ENCODE measurements around the gene TMEM156.
"Not testable (repeated sequence)": the region's sequence is repeated elsewhere in the genome, so short reads cannot be mapped to it uniquely, and the experiment has no call there.

DNA sequence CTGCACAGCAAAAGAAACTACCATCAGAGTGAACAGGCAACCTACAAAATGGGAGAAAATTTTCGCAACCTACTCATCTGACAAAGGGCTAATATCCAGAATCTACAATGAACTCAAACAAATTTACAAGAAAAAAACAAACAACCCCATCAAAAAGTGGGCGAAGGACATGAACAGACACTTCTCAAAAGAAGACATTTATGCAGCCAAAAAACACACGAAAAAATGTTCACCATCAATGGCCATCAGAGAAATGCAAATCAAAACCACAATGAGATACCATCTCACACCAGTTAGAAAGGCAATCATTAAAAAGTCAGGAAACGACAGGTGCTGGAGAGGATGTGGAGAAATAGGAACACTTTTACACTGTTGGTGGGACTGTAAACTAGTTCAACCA, 30.2 kb downstream of the TMEM156 start:
- TF ChIP-seq, protein P1, sequence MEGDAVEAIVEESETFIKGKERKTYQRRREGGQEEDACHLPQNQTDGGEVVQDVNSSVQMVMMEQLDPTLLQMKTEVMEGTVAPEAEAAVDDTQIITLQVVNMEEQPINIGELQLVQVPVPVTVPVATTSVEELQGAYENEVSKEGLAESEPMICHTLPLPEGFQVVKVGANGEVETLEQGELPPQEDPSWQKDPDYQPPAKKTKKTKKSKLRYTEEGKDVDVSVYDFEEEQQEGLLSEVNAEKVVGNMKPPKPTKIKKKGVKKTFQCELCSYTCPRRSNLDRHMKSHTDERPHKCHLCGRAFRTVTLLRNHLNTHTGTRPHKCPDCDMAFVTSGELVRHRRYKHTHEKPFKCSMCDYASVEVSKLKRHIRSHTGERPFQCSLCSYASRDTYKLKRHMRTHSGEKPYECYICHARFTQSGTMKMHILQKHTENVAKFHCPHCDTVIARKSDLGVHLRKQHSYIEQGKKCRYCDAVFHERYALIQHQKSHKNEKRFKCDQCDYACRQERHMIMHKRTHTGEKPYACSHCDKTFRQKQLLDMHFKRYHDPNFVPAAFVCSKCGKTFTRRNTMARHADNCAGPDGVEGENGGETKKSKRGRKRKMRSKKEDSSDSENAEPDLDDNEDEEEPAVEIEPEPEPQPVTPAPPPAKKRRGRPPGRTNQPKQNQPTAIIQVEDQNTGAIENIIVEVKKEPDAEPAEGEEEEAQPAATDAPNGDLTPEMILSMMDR (IDR thresholded peaks at IDR 0.05 in 8 of 11, conservative IDR thresholded peaks at IDR 0.05 in 3 of 11) = not testable (repeated sequence)
- TF ChIP-seq POLR2A, POLR2AphosphoS5 (IDR thresholded peaks at IDR 0.05): not testable (repeated sequence)

All from spleen (tissue), 7 donors.